Measurements from ENCODE around the gene IRF3. TPM values are rescaled to one million over a fixed set of nuclear protein-coding genes. Genes with fewer than 3 reads are reported as not detected.

Gene IRF3, protein sequence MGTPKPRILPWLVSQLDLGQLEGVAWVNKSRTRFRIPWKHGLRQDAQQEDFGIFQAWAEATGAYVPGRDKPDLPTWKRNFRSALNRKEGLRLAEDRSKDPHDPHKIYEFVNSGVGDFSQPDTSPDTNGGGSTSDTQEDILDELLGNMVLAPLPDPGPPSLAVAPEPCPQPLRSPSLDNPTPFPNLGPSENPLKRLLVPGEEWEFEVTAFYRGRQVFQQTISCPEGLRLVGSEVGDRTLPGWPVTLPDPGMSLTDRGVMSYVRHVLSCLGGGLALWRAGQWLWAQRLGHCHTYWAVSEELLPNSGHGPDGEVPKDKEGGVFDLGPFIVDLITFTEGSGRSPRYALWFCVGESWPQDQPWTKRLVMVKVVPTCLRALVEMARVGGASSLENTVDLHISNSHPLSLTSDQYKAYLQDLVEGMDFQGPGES
- total RNA-seq, result 28.6 and 36.0 TPM in 2 replicates

DNA sequence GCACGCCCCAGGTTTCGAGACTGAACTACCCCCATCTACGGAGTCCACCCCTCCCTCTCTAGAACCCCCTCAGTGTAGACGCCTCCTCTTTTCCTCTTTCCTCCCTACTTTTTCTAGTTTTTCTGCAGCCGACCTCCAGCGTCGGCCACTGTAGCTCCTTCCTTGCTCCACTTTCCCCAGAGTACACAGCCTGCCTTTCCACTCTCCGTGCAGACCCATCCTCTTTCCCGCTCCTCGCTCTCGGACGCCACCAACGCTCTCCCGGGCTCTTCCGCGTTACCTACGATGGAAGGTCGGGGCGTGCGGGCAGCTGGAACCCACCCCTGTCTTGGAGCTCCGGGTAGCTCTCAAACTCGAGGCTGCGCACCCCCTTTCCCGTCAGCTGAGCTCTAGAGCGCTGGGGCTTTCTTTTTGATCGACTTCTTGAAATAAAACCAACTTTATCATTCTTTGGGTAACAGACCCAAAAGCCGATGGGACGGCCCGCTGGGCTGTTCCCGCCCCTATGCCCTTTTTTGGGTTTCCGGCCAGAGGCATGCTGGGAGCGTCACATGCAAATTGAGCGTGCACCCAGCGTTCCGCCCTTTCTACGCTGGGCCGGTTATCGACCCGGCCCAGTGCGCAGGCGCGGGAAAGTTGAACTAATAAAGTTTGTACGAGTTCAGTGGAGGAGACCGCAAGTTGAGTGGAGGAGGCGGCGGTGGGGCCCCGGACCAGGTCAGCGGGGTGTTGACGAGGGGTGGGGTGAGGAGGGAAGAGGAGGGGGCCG is at the start of gene IRF3, which contains the start of gene BCL2L12:
IRF3 (minus strand) TSS at position 507 of the 769 bp plus-strand sequence. CDS start 1,019 bp downstream, outside the sequence.
BCL2L12 (plus strand) TSS at position 583 of the 769 bp plus-strand sequence. CDS start 760 bp downstream, outside the sequence.

DNA sequence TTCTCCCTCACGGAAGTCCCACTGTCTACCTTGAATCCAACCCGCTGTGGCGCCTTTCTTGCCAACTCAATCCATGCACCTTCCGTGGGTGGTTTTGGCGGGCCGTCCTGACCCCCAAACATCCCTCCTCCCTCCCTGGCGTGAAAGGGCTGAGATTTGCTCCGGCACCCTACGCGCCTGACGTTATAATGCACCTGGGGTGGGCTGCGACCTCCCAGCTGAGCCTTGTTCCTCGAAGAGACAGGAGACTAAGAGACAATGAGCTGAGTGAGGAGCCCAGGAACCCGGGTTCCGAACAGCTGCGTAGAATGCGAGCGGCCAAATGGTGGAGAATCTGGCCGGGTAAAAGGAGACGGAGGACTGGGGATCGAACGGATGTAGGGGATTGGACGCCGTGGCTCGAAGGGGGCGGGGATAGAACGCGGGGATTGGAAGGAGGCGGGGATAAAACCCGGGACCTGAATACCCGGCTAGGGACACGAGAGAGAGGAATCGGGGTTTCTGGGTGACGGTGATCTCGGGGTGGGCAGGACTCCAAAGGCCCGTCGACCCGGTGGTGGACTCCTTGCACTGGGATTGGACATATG is 25.1 kb upstream of the IRF3 start, which contains the start of gene CPT1C:
CPT1C (plus strand) TSS at position 461 of the 587 bp plus-strand sequence. CDS start 1,137 bp downstream, outside the sequence.

DNA sequence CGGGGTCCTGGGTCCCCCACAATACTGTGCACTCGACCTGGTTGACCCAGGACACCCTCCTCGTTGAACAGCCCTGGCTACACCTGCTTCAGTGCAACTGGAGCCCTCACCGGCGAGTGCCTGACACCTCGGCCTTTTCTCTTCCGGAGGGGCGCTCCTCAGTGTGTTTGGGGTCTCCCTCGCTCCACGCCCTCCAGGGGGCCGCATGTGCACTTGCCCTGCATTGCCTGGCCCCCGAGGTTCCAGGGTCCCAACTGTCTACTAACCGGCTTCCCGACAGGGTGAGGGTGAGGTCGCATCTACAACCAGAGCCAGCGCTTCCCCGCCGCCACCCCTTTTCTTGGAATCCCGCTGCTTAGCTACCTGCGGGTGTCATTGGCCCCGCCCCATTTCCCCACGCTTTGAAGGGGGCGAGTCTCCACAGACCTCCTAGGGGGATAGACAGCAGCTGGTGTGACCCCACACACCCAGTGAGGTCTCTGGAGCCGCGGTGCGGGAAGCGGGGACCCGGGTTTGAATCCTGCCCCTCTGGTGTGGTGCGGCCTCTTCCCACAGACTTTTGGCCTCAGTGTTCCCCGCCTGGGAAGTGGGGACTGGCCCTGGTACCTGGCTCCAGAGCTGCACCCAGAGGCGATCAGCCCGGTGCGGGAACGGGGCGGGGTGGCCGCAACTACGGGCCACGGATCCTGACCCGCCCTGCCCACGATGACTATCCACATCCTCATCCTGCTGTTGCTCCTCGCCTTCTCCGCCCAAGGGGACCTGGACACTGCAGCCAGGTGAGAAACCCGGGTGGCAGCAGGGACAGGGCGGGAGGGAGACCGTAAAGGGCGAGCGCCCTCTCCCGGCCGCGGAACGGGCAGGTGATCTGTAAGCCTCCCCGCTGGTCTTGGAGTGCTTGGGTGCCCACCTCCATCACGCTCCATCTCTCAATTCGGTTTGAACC is 23.7 kb upstream of the IRF3 start, which contains the start of gene ADM5:
ADM5 (plus strand) TSS at position 462 of the 946 bp plus-strand sequence; CDS start at position 706, 244 bp downstream.

DNA sequence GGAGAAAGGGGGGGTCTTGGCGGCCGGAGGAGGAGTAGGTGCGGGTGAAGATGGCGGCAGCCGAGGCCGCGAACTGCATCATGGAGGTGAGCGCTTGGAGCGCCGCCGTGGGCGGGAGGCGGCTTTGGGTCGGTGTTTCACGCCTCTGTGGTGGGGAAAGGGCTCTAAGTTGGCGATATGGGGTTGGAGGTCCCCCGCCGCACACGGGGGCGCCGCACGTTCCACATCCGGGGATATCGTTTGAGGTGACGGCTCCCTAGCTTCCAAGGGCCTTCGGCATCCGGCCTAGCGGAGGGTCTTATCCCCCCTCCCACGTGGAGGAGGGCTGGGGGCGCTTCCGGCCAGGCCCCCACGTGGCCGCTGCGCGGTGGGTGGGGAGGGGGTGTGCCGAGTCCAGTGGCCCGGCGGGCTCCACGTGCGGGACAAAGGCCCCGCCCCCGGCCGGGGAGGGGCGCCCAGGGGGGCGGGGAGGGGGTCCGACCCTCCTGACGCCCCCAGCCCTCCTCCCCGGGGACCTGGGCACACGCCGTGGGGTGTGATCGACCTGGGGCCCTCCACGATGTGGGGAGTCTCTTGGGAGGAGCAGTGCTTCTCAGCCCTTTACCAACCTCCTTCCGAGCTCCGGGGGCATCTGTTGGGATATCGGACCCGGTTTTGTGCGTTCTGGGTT is 11.7 kb upstream of the IRF3 start, which contains the start of gene PRMT1:
PRMT1 (plus strand) TSS at position 41 of the 670 bp plus-strand sequence; CDS start at position 51, 10 bp downstream.

DNA sequence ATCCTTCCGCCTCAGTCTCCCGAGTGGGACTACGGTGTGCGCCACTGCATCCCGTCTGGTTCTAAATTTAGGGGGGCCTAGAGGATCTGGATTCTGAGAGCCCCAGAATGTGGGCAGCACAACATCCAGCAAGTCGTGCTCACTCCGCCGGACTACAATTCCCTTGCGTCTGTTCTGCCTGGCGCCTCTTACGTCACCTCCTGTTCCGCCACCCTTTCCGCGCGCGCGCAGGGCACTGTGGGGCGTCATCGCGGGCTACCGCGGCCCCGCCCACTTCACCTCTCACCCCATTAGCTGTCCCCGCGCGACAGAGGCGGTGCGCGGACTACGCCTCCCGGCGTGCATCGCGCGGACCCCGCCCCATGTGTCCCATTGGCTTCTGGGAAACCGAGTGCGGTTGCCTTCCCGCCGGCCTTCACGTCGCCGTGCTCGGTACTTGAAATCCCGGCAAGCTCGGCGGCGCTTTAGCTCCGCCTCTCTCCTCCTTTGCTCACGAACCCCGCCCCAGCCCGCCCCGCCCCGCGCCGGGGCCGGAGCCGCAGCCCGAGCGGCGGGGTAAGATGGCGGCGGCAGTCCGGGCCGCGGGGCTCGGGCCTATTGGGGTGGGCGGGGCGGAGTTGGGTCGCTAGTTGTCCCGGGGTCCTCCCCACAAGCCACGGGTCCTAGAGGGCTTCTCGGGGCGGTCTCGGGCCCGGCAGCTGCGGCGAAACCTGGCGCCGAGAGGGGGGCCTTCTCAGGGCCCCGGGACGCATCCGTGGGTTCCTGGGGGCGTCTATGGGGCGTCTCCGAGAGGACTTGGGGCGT is 23.8 kb downstream of the IRF3 start, which contains the start of gene SCAF1:
SCAF1 (plus strand) TSS at position 522 of the 804 bp plus-strand sequence. CDS start 2,818 bp downstream, outside the sequence.

DNA sequence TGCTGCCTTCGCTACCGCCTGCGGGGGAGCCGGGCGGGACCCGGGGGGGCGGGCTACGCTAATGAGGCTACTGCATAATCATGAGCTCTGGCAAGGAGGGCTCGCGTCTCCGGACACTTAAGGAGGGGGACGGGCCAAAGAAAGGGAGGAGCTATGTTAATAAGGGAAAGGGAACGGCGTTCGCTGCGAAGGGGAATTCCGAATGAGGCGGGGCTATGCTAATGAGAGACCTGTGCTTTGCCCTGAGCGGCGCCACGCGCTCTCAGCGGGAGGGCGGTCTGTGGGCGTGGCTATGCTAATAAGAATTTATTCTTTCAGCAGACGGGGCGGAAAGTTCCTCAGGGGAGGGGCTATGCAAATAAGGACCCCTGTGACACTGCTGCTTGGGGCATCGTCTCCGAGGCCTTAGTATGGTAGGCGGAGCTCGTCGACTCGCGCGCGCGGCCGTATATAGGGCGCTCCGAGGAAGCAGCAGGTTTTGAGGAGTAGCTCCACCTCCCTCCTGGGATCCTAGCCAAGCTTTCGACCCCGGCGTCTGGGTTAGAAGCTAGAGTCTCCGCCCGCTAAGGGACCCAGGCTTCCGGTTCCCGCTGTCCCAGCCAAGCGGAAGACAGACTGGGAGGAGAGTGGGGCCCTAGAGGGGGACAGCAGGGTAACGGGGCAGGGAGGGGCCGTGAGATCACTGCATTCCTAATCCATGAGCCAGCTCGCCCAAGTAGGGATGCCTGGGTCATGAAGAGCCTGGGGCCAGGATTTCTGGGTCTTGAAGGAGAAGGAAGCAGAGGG is 25.4 kb downstream of the IRF3 start, which contains the start of gene RRAS:
RRAS (minus strand) TSS at position 31 of the 786 bp plus-strand sequence. CDS start 45 bp downstream, outside the sequence.

Other genes with a start within 250 kb of the IRF3 start
- gene PTH2, start 242.4 kb downstream of the IRF3 start, total RNA-seq, result not detected in 2 replicates
- gene GFY, start 240.5 kb downstream of the IRF3 start, total RNA-seq, result not detected in 2 replicates
- gene SLC17A7, start 224.3 kb downstream of the IRF3 start, total RNA-seq, result 0.22 and 0.26 TPM in 2 replicates
- 141 and 154 TPM in 2 replicates for gene PIH1D1, start 214.0 kb downstream of the IRF3 start, total RNA-seq
- gene ALDH16A1, start 212.6 kb downstream of the IRF3 start, total RNA-seq, result 54.6 and 58.0 TPM in 2 replicates
- 0.60 and 1.4 TPM in 2 replicates for gene FLT3LG, start 191.6 kb downstream of the IRF3 start, total RNA-seq
- 4,546 and 5,479 TPM in 2 replicates for gene RPL13A, start 178.2 kb downstream of the IRF3 start, total RNA-seq
- 2,954 and 3,854 TPM in 2 replicates for gene RPS11, start 169.4 kb downstream of the IRF3 start, total RNA-seq
- 152 and 195 TPM in 2 replicates for gene FCGRT, start 153.2 kb downstream of the IRF3 start, total RNA-seq
- gene RCN3, start 137.9 kb downstream of the IRF3 start, total RNA-seq, result 3.7 and 7.8 TPM in 2 replicates
- gene NOSIP, start 85.3 kb downstream of the IRF3 start, total RNA-seq, result 83.2 and 95.1 TPM in 2 replicates
- 9.0 and 12.1 TPM in 2 replicates for gene PRRG2, start 84.5 kb downstream of the IRF3 start, total RNA-seq
- 1.0 and 1.6 TPM in 2 replicates for gene PRR12, start 74.7 kb downstream of the IRF3 start, total RNA-seq
- gene RRAS, start 25.7 kb downstream of the IRF3 start, total RNA-seq, result 13.0 and 20.7 TPM in 2 replicates
- 4.3 and 4.9 TPM in 2 replicates for gene SCAF1, start 23.6 kb downstream of the IRF3 start, total RNA-seq
- gene BCL2L12, start 76 bp upstream of the IRF3 start, total RNA-seq, result 2.6 and 3.4 TPM in 2 replicates
- gene PRMT1, start 11.4 kb upstream of the IRF3 start, total RNA-seq, result 308 and 326 TPM in 2 replicates
- gene ADM5, start 23.7 kb upstream of the IRF3 start, total RNA-seq, result 0.22 and 0.52 TPM in 2 replicates
- gene CPT1C, start 25.3 kb upstream of the IRF3 start, total RNA-seq, result 11.8 and 12.5 TPM in 2 replicates
- gene TSKS, start 97.4 kb upstream of the IRF3 start, total RNA-seq, result under 0.01 TPM in 2 replicates
- gene AP2A1, start 101.1 kb upstream of the IRF3 start, total RNA-seq, result 41.2 and 50.7 TPM in 2 replicates
- 12.2 and 14.2 TPM in 2 replicates for gene FUZ, start 147.4 kb upstream of the IRF3 start, total RNA-seq
- 11.1 and 12.6 TPM in 2 replicates for gene MED25, start 152.4 kb upstream of the IRF3 start, total RNA-seq
- gene PTOV1, start 185.3 kb upstream of the IRF3 start, total RNA-seq, result 43.1 and 44.1 TPM in 2 replicates
- 30.9 and 31.3 TPM in 2 replicates for gene PNKP, start 201.7 kb upstream of the IRF3 start, total RNA-seq
- gene AKT1S1, start 211.5 kb upstream of the IRF3 start, total RNA-seq, result 5.9 and 6.8 TPM in 2 replicates
- 5.2 and 7.2 TPM in 2 replicates for gene TBC1D17, start 211.8 kb upstream of the IRF3 start, total RNA-seq
- gene IL4I1, start 231.0 kb upstream of the IRF3 start, total RNA-seq, result 0.52 and 1.6 TPM in 2 replicates